Pancreas (tissue), 10 donors: ENCODE results near the gene RGS7. TPM values are rescaled to one million over a fixed set of nuclear protein-coding genes. Genes with fewer than 3 reads are reported as not detected.
"Not testable (repeated sequence)": the region's sequence is repeated elsewhere in the genome, so short reads cannot be mapped to it uniquely, and the experiment has no call there.

Experiments used
- ATAC-seq, 4 donors: fragments of 200-7000 bp; cut with Tn5 transposase; one replicate each; pipeline versions ENCODE4 v1.8.0 to v1.9.1; 2020; ENCODE audit warnings: mild to moderate bottlenecking in 4 of 4, moderate library complexity in 4 of 4
- DNase-seq, 6 donors: peaks; one replicate each; pipeline ENCODE4 v3.0.0-alpha.2; 2020
- FAIRE-seq: peaks from 2 replicates; lab custom pipeline; 2012; peaks lifted over from hg19 to GRCh38; lab: Jason Lieb, UNC
- H3K27ac ChIP-seq, 4 donors: fragments of 200-600 bp; sonication (generic); 1 replicate in 3 of 4; 2 replicates in 1 of 4; pipeline versions ENCODE4 v1.5.0 to v1.8.0; 2020
- H3K27me3 ChIP-seq, 4 donors: fragments of 200-600 bp; one replicate each; pipeline ENCODE4 v1.8.0; 2021
- H3K36me3 ChIP-seq, 3 donors: fragments of 200-600 bp; sonication (generic) in 1 of 3; one replicate each; pipeline versions ENCODE4 v1.5.0 to v1.8.0; 2020 to 2021
- H3K4me1 ChIP-seq, 3 donors: fragments of 200-600 bp; one replicate each; pipeline ENCODE4 v1.8.0; 2021
- H3K4me3 ChIP-seq, 4 donors: fragments of 200-600 bp; sonication (generic) in 2 of 4; one replicate each; pipeline versions ENCODE4 v1.5.0 to v1.8.0; 2020 to 2021
- H3K9me3 ChIP-seq, 4 donors: fragments of 200-600 bp; one replicate each; pipeline ENCODE4 v1.8.0; 2021
- CTCF ChIP-seq, 4 donors: fragments of 200-600 bp; sonication (generic) in 3 of 4; IDR thresholded peaks; one replicate each; pipeline versions ENCODE4 v1.5.0 to v1.8.0; 2021; ENCODE audit warnings: antibody characterized with exemption in 4 of 4
- WGBS, 2 donors: extraction: QIAGEN DNeasy Blood & Tissue Kit; methylation state at CpG; one replicate each; pipeline ENCODE4 v1.1.7; 2013; 5-methylcytosine and 5-hydroxymethylcytosine counted together
- intact Hi-C, 3 donors: fragments of 100-400 bp; cut with DNase I; formaldehyde crosslinking; loops; one replicate each; pipeline versions ENCODE4 v1.11.1 to v1.14.2; 2022
- polyA plus RNA-seq, 2 donors: library from polyadenylated mRNA; stranded (reverse); fragments of 200-250 nt; gene quantifications; one replicate each; pipeline ENCODE4 v1.2.3, GENCODE V29; 2013
- total RNA-seq, 6 donors: library from RNA; stranded (reverse); fragmentation: NEBNext Ultra II Directional in 4 of 6; extraction: Animal tissue kit (Norgen Biotek cat#: 25700) in 4 of 6; gene quantifications; one replicate each; pipeline versions ENCODE4 v1.2.1 to v1.2.4, GENCODE V29; 2021 to 2023
- donor health status: healthy with polysubstance abuse.
- donor health status: DM: no; HTN: no; CAD: no; lungs with moderate emphysema.
- donor health status: DM: no; HTN: no; CAD: no.
- donor health status: control.
- donor health status: control.
- donor health status: Bipolar disorder and iron deficiency.
- donor health status: DM: yes; HTN: yes; CAD: no.
- donor health status: DM: no; HTN: no; CAD: no.
- donor health status: DM: no; HTN: no; CAD: no.
- donor health status: DM: yes; HTN: yes; CAD: no.

RGS7 gene
- total and polyA plus RNA-seq, 8 donors, result 0.08 to 4.2 (median 0.33) TPM

- Histone ChIP-seq H3K4me1 (no peaks in the 10 kb centered on the region), H3K4me3 (no peak overlapping the region), H3K27me3 (no peaks in the 10 kb centered on the region), H3K27ac (no peak overlapping the region), H3K9me3 (no peaks in the 10 kb centered on the region), H3K36me3 (no peaks in the 10 kb centered on the region)
- FAIRE-seq (no peak), ATAC-seq (no peak), DNase-seq (no peak)
- WGBS, 2 donors, result 71 to 80% methylated on average over 4 of the region's 4 CpGs
- intact Hi-C loops, result no loop called here
- no peak for TF ChIP-seq CTCF (IDR thresholded peaks at IDR 0.05)
Measured at GRCh38 chr1:241309651-241310050, 47.4 kb downstream of the RGS7 start.

GRCh38 chr1:241308471-241308870, 48.5 kb downstream of the RGS7 start:
- Histone ChIP-seq H3K36me3 (no peaks in the 10 kb centered on the region), H3K27me3 (no peaks in the 10 kb centered on the region), H3K27ac (no peak overlapping the region), H3K4me1 (no peaks in the 10 kb centered on the region), H3K4me3 (no peak overlapping the region), H3K9me3 (no peaks in the 10 kb centered on the region)
- peak in 1 of 4 donors; percentile 20 for ATAC-seq
- TF ChIP-seq CTCF (IDR thresholded peaks at IDR 0.05), result no peak
- no peak for DNase-seq
- WGBS, 2 donors, result 71 to 75% methylated on average over 3 of the region's 3 CpGs
- FAIRE-seq, result no peak
- intact Hi-C loops, result no loop called here

- H3K4me1 ChIP-seq, result no peaks in the 10 kb centered on the region
- H3K27me3 ChIP-seq, result no peaks in the 10 kb centered on the region
- no peaks in the 10 kb centered on the region for H3K36me3 ChIP-seq
- TF ChIP-seq CTCF (IDR thresholded peaks at IDR 0.05), result no peak
- FAIRE-seq, result no peak
- H3K4me3 ChIP-seq, result no peak overlapping the region
- 50 to 66% methylated on average over 3 of the region's 3 CpGs for WGBS, 2 donors
- DNase-seq, result no peak
- ATAC-seq, result no peak
- no peaks in the 10 kb centered on the region for H3K9me3 ChIP-seq
- intact Hi-C loops, result no loop called here
- no peak overlapping the region for H3K27ac ChIP-seq
Measured at GRCh38 chr1:241308011-241308410, 49.0 kb downstream of the RGS7 start.

- no peaks in the 10 kb centered on the region for H3K27me3 ChIP-seq
- H3K36me3 ChIP-seq, result no peaks in the 10 kb centered on the region
- H3K4me3 ChIP-seq, result no peak overlapping the region
- no peaks in the 10 kb centered on the region for H3K9me3 ChIP-seq
- no peak overlapping the region for H3K27ac ChIP-seq
- ATAC-seq (no peak), FAIRE-seq (no peak), DNase-seq (no peak)
- H3K4me1 ChIP-seq, result no peaks in the 10 kb centered on the region
- intact Hi-C loops, result no loop called here
- WGBS, 2 donors, result 66 to 77% methylated on average over 12 of the region's 12 CpGs
- no peak for TF ChIP-seq CTCF (IDR thresholded peaks at IDR 0.05)
Measured at GRCh38 chr1:241306125-241306790, 50.7 kb downstream of the RGS7 start.

GRCh38 chr1:241302024-241302423, 55.0 kb downstream of the RGS7 start:
- DNase-seq, H3K4me3 ChIP-seq, FAIRE-seq, intact Hi-C loops, H3K4me1 ChIP-seq, H3K36me3 ChIP-seq, ATAC-seq, H3K27ac ChIP-seq, H3K9me3 ChIP-seq, H3K27me3 ChIP-seq: not testable (repeated sequence)
- 74 to 85% methylated on average over 11 of the region's 11 CpGs for WGBS, 2 donors
